Ovary (tissue), 9 donors: Measurements from ENCODE around the gene NTRK3. TPM values are rescaled to one million over a fixed set of nuclear protein-coding genes. Genes with fewer than 3 reads are reported as not detected.

Source experiments
- DNase-seq, 5 donors: peaks; one replicate each; pipeline ENCODE4 v3.0.0-alpha.2; 2019 to 2020
- H3K27ac ChIP-seq, 2 donors: fragments of 200-600 bp; one replicate each; pipeline versions ENCODE4 v1.5.1 to v1.8.0; 2019 to 2022
- H3K27me3 ChIP-seq: fragments of 200-600 bp; one replicate; pipeline ENCODE4 v1.8.0; 2022
- H3K36me3 ChIP-seq: fragments of 200-600 bp; sonication (generic); one replicate; pipeline ENCODE4 v1.5.1; 2019
- H3K4me1 ChIP-seq: one replicate; pipeline ENCODE4 v1.8.1; 2013; ENCODE audit warnings: mild to moderate bottlenecking, moderate library complexity; ENCODE audit not compliant: insufficient read depth
- H3K4me3 ChIP-seq: fragments of 200-600 bp; sonication (generic); one replicate; pipeline ENCODE4 v1.5.1; 2017
- H3K9me3 ChIP-seq, 2 donors: fragments of 200-600 bp in 1 of 2; sonication (generic) in 1 of 2; one replicate each; pipeline versions ENCODE4 v1.5.1 to v1.8.1; 2013 to 2019; ENCODE audit warnings: mild to moderate bottlenecking in 1 of 2, moderate library complexity in 1 of 2
- CTCF ChIP-seq, 3 donors: fragments of 450-650 bp in 2 of 3; fragments of 200-600 bp in 1 of 3; IDR thresholded peaks; one replicate each; pipeline versions ENCODE4 v1.5.1 to v1.8.0; 2016 to 2022; ENCODE audit warnings: antibody characterized with exemption in 3 of 3, mild to moderate bottlenecking in 1 of 3
- EP300 ChIP-seq: sonication (generic); formaldehyde crosslinking; IDR thresholded peaks from one replicate; pipeline ENCODE4 v1.6.1; 2017; ENCODE audit warnings: antibody characterized with exemption
- POLR2A ChIP-seq: fragments of 450-650 bp; IDR thresholded peaks from one replicate; pipeline ENCODE4 v1.6.1; 2017; ENCODE audit warnings: antibody characterized with exemption, mild to moderate bottlenecking, moderate library complexity
- WGBS, 3 donors: extraction: QIAGEN DNeasy Blood & Tissue Kit in 1 of 3; methylation state at CpG; one replicate each; pipeline versions ENCODE4 v1.1.5 to v1.1.7; 2013 to 2017; 5-methylcytosine and 5-hydroxymethylcytosine counted together
- intact Hi-C, 4 donors: fragments of 100-400 bp; cut with DNase I; formaldehyde crosslinking; loops; one replicate each; pipeline versions ENCODE4 v1.11.0 to v1.15.1; 2022 to 2023
- polyA plus RNA-seq, 2 donors: library from polyadenylated mRNA; stranded (reverse); fragments of 200-250 nt in 1 of 2; fragments of 350-450 nt in 1 of 2; fragmentation: Illumina TruSeq in 1 of 2; extraction: RNeasy Lipid Tissue Mini Kit (QIAGEN cat#74804) in 1 of 2; gene quantifications; one replicate each; pipeline ENCODE4 v1.2.3, GENCODE V29; 2013 to 2014
- total RNA-seq, 7 donors: library from RNA; depleted of rRNA in 2 of 7; stranded (reverse); fragments of >200 nt in 2 of 7; fragmentation: NEBNext Ultra II Directional in 3 of 7; extraction: Animal tissue kit (Norgen Biotek cat#: 25700) in 3 of 7; gene quantifications; one replicate each; pipeline versions ENCODE4 v1.1.0 to v1.2.4, GENCODE V29; 2016 to 2023
- donor health status: DM: no; HTN: no; CAD: no; lungs with moderate emphysema.
- donor health status: DM: no; HTN: no; CAD: no.
- donor health status: Bipolar disorder and iron deficiency.
- donor health status: DM: yes; HTN: yes; CAD: no.
- donor health status: DM: no; HTN: no; CAD: no.
- donor health status: DM: yes; HTN: yes; CAD: no.

The NTRK3 gene
- total and polyA plus RNA-seq, 9 donors, result 0.77 to 14.6 (median 2.7) TPM

DNA sequence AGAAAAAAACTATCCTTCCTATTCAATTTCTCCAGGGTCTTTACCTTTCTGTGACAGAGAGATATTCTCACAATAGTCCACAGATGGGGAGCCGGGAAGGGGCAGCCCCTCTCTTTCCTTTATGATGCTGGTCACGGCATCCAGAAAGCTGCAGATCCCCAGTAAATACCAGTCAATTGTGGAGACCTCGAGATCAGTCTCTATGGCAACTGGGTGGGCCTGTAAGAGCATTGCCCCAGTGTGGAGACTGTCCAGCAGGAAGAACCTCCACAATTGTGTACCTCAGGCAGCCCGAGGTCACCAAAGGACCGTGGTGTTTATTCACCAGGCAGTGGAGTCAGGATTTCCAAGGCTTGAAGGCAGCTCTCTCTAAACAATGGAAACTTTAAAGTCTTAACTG lies 291.2 kb downstream of the NTRK3 start:
- Histone ChIP-seq H3K36me3 (no peaks in the 10 kb centered on the region), H3K4me1 (no peaks in the 10 kb centered on the region), H3K27me3 (no peaks in the 10 kb centered on the region), H3K4me3 (no peak overlapping the region), H3K27ac (no peak overlapping the region), H3K9me3 (no peaks in the 10 kb centered on the region)
- TF ChIP-seq EP300 (no peak), CTCF (IDR thresholded peaks at IDR 0.05) (no peak), POLR2A (no peak)
- WGBS, 3 donors, result 71 to 83% (median 76%) methylated on average over 5 of the region's 5 CpGs
- intact Hi-C loops, result no loop called here
- DNase-seq, result no peak

- H3K27ac ChIP-seq, result no peak overlapping the region
- no peak overlapping the region for H3K4me3 ChIP-seq
- intact Hi-C loops, result no loop called here
- H3K9me3 ChIP-seq, result no peaks in the 10 kb centered on the region
- TF ChIP-seq POLR2A (no peak), CTCF (IDR thresholded peaks at IDR 0.05) (no peak), EP300 (no peak)
- WGBS, 3 donors, result 29 to 42% (median 33%) methylated on average over 4 of the region's 4 CpGs
- H3K27me3 ChIP-seq, result no peaks in the 10 kb centered on the region
- no peak for DNase-seq
- no peaks in the 10 kb centered on the region for H3K4me1 ChIP-seq
- no peaks in the 10 kb centered on the region for H3K36me3 ChIP-seq
Measured at GRCh38 chr15:87962428-87962827, 294.1 kb downstream of the NTRK3 start.

GRCh38 chr15:87961851-87962420 lies 294.6 kb downstream of the NTRK3 start:
- Histone ChIP-seq H3K4me3 (no peak overlapping the region), H3K27me3 (no peaks in the 10 kb centered on the region), H3K36me3 (no peaks in the 10 kb centered on the region), H3K27ac (no peak overlapping the region), H3K9me3 (no peaks in the 10 kb centered on the region), H3K4me1 (no peaks in the 10 kb centered on the region)
- no peak for DNase-seq
- WGBS, 3 donors, result 43 to 52% (median 49%) methylated on average over 2 of the region's 2 CpGs
- TF ChIP-seq POLR2A (no peak), CTCF (IDR thresholded peaks at IDR 0.05) (no peak), EP300 (no peak)
- intact Hi-C loops, result no loop called here

DNA sequence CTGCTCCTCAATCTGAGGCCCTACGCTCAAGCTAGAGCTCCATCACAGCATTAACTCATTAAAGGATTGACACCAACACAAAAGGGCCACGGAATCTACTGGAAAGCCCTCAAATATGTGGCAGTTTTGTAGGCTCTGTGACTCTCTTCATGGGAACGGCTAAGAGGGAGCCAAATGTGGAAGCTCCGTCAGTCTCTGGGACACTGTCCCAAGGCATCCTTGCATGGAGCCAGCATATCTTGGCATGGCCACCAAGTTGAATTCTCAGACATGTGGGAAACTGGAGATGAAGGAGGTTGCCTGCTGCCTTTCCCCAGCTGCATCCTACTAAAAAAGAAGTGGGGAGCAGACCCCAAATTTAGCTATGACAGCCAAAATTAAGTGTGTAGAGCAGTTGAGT lies 296.9 kb downstream of the NTRK3 start:
- Histone ChIP-seq H3K9me3 (no peaks in the 10 kb centered on the region), H3K27ac (no peak overlapping the region), H3K4me1 (no peaks in the 10 kb centered on the region), H3K27me3 (no peaks in the 10 kb centered on the region), H3K36me3 (no peaks in the 10 kb centered on the region), H3K4me3 (no peak overlapping the region)
- 73 to 81% (median 74%) methylated on average over 4 of the region's 4 CpGs for WGBS, 3 donors
- intact Hi-C loops, result no loop called here
- TF ChIP-seq EP300, result no peak
- TF ChIP-seq CTCF (IDR thresholded peaks at IDR 0.05), result no peak
- no peak for TF ChIP-seq POLR2A
- DNase-seq, result no peak
